CD14-positive monocyte (primary cell): ENCODE measurements around the gene TERB1. TPM values are rescaled to one million over a fixed set of nuclear protein-coding genes. Genes with fewer than 3 reads are reported as not detected.

Experiments used
- DNase-seq, 3 donors: peaks; one replicate each; pipeline ENCODE4 v3.0.0-alpha.2; 2011 to 2022
- H2AFZ ChIP-seq: 2 replicates; pipeline ENCODE4 v1.6.0; 2012; ENCODE audit warnings: mild to moderate bottlenecking, low read depth, low read length, inconsistent platforms; ENCODE audit not compliant: insufficient read depth, poor library complexity, severe bottlenecking
- H3K27ac ChIP-seq, 2 donors: 1 replicate in 1 of 2; 2 replicates in 1 of 2; pipeline ENCODE4 v1.5.1; 2012 to 2013; ENCODE audit warnings: low read length in 2 of 2, control low read depth in 1 of 2, inconsistent platforms in 1 of 2, low read depth in 1 of 2, mild to moderate bottlenecking in 1 of 2
- H3K27me3 ChIP-seq, 2 donors: one replicate each; pipeline versions ENCODE4 v1.6.0 to v1.6.1; 2011 to 2013; ENCODE audit warnings: low read length in 2 of 2; ENCODE audit not compliant: control insufficient read depth in 2 of 2, insufficient read depth in 2 of 2
- H3K36me3 ChIP-seq, 2 donors: replicated peaks in 1 of 2; 1 replicate in 1 of 2; 2 replicates in 1 of 2; pipeline versions ENCODE4 v1.5.1 to v1.6.1; 2012 to 2013; ENCODE audit warnings: low read length in 2 of 2, control low read depth in 1 of 2, inconsistent platforms in 1 of 2, mild to moderate bottlenecking in 1 of 2; ENCODE audit not compliant: insufficient read depth in 2 of 2, control insufficient read depth in 1 of 2
- H3K4me1 ChIP-seq, 2 donors: 1 replicate in 1 of 2; 2 replicates in 1 of 2; pipeline versions ENCODE4 v1.5.1 to v1.6.1; 2012 to 2013; ENCODE audit warnings: low read length in 2 of 2, control low read depth in 1 of 2, inconsistent platforms in 1 of 2, mild to moderate bottlenecking in 1 of 2, moderate library complexity in 1 of 2; ENCODE audit not compliant: insufficient read depth in 2 of 2, control insufficient read depth in 1 of 2
- H3K4me2 ChIP-seq: replicated peaks from 2 replicates; pipeline ENCODE3; 2012; ENCODE audit warnings: low read length, moderate library complexity, mild to moderate bottlenecking; ENCODE audit not compliant: poor library complexity, severe bottlenecking; ENCODE audit errors: extremely low read depth
- H3K4me3 ChIP-seq, 3 experiments: fragments of 200-600 bp in 1 of 3; sonication (generic) in 1 of 3; replicated peaks in 1 of 3; 1 replicate in 2 of 3; 2 replicates in 1 of 3; pipeline ENCODE4 v1.5.1; 2011 to 2013; ENCODE audit warnings: low read length in 3 of 3, mild to moderate bottlenecking in 3 of 3, control low read depth in 2 of 3, low read depth in 2 of 3, inconsistent platforms in 1 of 3, moderate library complexity in 1 of 3
- H3K79me2 ChIP-seq: 2 replicates; pipeline ENCODE4 v1.6.0; 2012; ENCODE audit warnings: mild to moderate bottlenecking, control low read depth, inconsistent platforms, low read length, moderate library complexity; ENCODE audit not compliant: insufficient read depth
- H3K9ac ChIP-seq: 2 replicates; pipeline ENCODE4 v1.6.0; 2017; ENCODE audit warnings: low read length, mild to moderate bottlenecking; ENCODE audit not compliant: insufficient read depth, poor library complexity, severe bottlenecking
- H3K9me3 ChIP-seq, 2 donors: replicated peaks in 1 of 2; 1 replicate in 1 of 2; 2 replicates in 1 of 2; pipeline versions ENCODE4 v1.5.1 to v1.6.1; 2012 to 2013; ENCODE audit warnings: low read length in 2 of 2, control low read depth in 1 of 2; ENCODE audit not compliant: control insufficient read depth in 1 of 2, insufficient read depth in 1 of 2
- H4K20me1 ChIP-seq: 2 replicates; pipeline ENCODE4 v1.6.0; 2012; ENCODE audit warnings: mild to moderate bottlenecking, low read length, control low read depth, moderate library complexity; ENCODE audit not compliant: insufficient read depth
- H3K27ac Mint-ChIP-seq, 7 donors: one replicate each; pipeline ENCODE4 v1.8.0; 2020; ENCODE audit warnings: mild to moderate bottlenecking in 7 of 7, mixed read lengths in 7 of 7, moderate library complexity in 6 of 7, inconsistent platforms in 2 of 7
- H3K27me3 Mint-ChIP-seq, 3 donors: one replicate each; pipeline ENCODE4 v1.8.0; 2021 to 2022; ENCODE audit warnings: low read depth in 3 of 3, mild to moderate bottlenecking in 3 of 3, mixed read lengths in 3 of 3, moderate library complexity in 3 of 3, inconsistent platforms in 1 of 3
- H3K36me3 Mint-ChIP-seq, 2 donors: one replicate each; pipeline ENCODE4 v1.8.0; 2020; ENCODE audit warnings: mixed read lengths in 2 of 2, inconsistent platforms in 1 of 2, mild to moderate bottlenecking in 1 of 2
- H3K4me1 Mint-ChIP-seq: one replicate; pipeline ENCODE4 v1.8.0; 2020; ENCODE audit warnings: mild to moderate bottlenecking, mixed read lengths
- H3K4me3 Mint-ChIP-seq, 2 donors: one replicate each; pipeline ENCODE4 v1.8.0; 2020; ENCODE audit warnings: mild to moderate bottlenecking in 2 of 2, mixed read lengths in 2 of 2, moderate library complexity in 1 of 2
- H3K9me3 Mint-ChIP-seq, 7 donors: one replicate each; pipeline ENCODE4 v1.8.0; 2020 to 2022; ENCODE audit warnings: mixed read lengths in 7 of 7, mild to moderate bottlenecking in 6 of 7, moderate library complexity in 6 of 7, inconsistent platforms in 2 of 7
- CTCF ChIP-seq: fragments of 200-600 bp; IDR thresholded peaks from one replicate; pipeline ENCODE4 v1.8.0; 2022; ENCODE audit warnings: antibody characterized with exemption, mild to moderate bottlenecking
- WGBS: methylation state at CpG from one replicate; pipeline ENCODE4 v1.1.5; 2013; ENCODE audit warnings: missing lambda C conversion rate; ENCODE audit not compliant: insufficient coverage; 5-methylcytosine and 5-hydroxymethylcytosine counted together
- intact Hi-C, 2 donors: fragments of 100-400 bp; cut with micrococcal nuclease; formaldehyde crosslinking; loops; one replicate each; pipeline versions ENCODE4 v1.15.0 to v1.15.1; 2023
- polyA plus RNA-seq, 3 donors: library from polyadenylated mRNA; depleted of rRNA in 1 of 3; unstranded in 2 of 3; stranded (reverse) in 1 of 3; fragments of 300-500 nt in 2 of 3; fragments of >200 nt in 1 of 3; fragmentation: Illumina TruSeq in 2 of 3; gene quantifications; 1 replicate in 2 of 3; 2 replicates in 1 of 3; pipeline ENCODE4 v1.2.3, GENCODE V29; 2012 to 2021

TERB1 gene
- polyA plus RNA-seq, 3 donors = not detected

- Histone ChIP-seq H3K36me3 (peaks cover 24 to 47% of the 10 kb centered on the region in 2 donors), H3K9ac (no peak overlapping the region), H3K4me1 (no peaks in the 10 kb centered on the region), H4K20me1 (no peaks in the 10 kb centered on the region), H3K4me2 (no peak overlapping the region), H3K4me3 (no peak overlapping the region), H3K27ac (no peak overlapping the region), H3K79me2 (no peaks in the 10 kb centered on the region), H3K9me3 (no peaks in the 10 kb centered on the region), H2AFZ (no peak overlapping the region), H3K27me3 (no peaks in the 10 kb centered on the region)
- H3K4me1 Mint-ChIP-seq = peaks cover 3% of the 10 kb centered on the region
- H3K27me3 Mint-ChIP-seq = no peaks in the 10 kb centered on the region
- H3K4me3 Mint-ChIP-seq = no peak overlapping the region
- intact Hi-C loops = no loop called here
- DNase-seq = peak in 1 of 3 donors; percentile 4
- H3K9me3 Mint-ChIP-seq = peaks cover 0 to 3% (median 0%) of the 10 kb centered on the region in 7 donors
- 94% methylated on average over 2 of the region's 5 CpGs for WGBS
- peaks cover 31 to 38% of the 10 kb centered on the region in 2 donors for H3K36me3 Mint-ChIP-seq
- no peak for TF ChIP-seq CTCF
- no peak overlapping the region for H3K27ac Mint-ChIP-seq
Observed at GRCh38 chr16:66802159-66802558, 775 bp upstream of the TERB1 start.

DNA sequence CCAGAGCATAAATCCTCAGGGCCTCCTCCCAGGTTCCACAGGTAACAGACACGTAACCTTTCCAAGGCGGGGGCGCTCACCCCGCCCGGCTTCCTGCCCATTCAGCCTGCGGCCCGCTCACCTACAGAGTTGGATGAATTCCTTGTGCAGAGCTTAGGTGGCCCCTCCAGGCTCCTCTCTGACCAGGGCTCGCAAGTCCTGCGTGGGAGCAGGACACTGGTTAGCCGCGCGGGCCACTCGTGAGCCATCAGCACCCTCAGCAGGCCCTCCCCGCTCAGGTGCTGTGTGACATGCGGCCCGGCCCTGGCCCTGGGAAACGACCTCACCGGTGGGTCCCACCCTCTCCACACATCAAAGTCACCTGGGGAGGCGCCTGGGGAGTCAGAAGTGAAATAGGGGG lies 528 bp downstream of the TERB1 start:
- H3K9me3 Mint-ChIP-seq = peaks cover 0 to 3% (median 0%) of the 10 kb centered on the region in 7 donors
- H3K27me3 Mint-ChIP-seq = no peaks in the 10 kb centered on the region
- intact Hi-C loops = no loop called here
- H3K36me3 Mint-ChIP-seq = peaks cover 27 to 33% of the 10 kb centered on the region in 2 donors
- TF ChIP-seq CTCF = no peak
- H3K4me1 Mint-ChIP-seq = peaks cover 3% of the 10 kb centered on the region
- no peaks in the 10 kb centered on the region for H3K79me2 ChIP-seq
- no peaks in the 10 kb centered on the region for H3K27me3 ChIP-seq
- H2AFZ ChIP-seq = no peak overlapping the region
- peaks cover 15 to 34% of the 10 kb centered on the region in 2 donors for H3K36me3 ChIP-seq
- no peak overlapping the region for H3K27ac ChIP-seq
- no peaks in the 10 kb centered on the region for H3K9me3 ChIP-seq
- H3K4me3 ChIP-seq = no peak overlapping the region
- whole genome bisulfite sequencing = over 99% methylated on average over 13 of the region's 19 CpGs
- no peaks in the 10 kb centered on the region for H4K20me1 ChIP-seq
- no peak overlapping the region for H3K4me2 ChIP-seq
- H3K9ac ChIP-seq = no peak overlapping the region
- no peak for DNase-seq
- H3K4me3 Mint-ChIP-seq = no peak overlapping the region
- no peaks in the 10 kb centered on the region for H3K4me1 ChIP-seq
- peak overlapping the region in 1 of 7 donors; percentile 53 for H3K27ac Mint-ChIP-seq
